Measurements from ENCODE around the gene SHMT2.
A peak's percentile ranks its signal among the peaks of the same experiment; 100 is the strongest.

Gene SHMT2

GRCh38 chr12:57241402-57242310 lies 12.1 kb downstream of the SHMT2 start:
- DNase-seq = no peak

- peak; percentile 69 for DNase-seq
These were observed 12.8 kb downstream of the SHMT2 start for GRCh38 chr12:57242329-57242690.

DNA sequence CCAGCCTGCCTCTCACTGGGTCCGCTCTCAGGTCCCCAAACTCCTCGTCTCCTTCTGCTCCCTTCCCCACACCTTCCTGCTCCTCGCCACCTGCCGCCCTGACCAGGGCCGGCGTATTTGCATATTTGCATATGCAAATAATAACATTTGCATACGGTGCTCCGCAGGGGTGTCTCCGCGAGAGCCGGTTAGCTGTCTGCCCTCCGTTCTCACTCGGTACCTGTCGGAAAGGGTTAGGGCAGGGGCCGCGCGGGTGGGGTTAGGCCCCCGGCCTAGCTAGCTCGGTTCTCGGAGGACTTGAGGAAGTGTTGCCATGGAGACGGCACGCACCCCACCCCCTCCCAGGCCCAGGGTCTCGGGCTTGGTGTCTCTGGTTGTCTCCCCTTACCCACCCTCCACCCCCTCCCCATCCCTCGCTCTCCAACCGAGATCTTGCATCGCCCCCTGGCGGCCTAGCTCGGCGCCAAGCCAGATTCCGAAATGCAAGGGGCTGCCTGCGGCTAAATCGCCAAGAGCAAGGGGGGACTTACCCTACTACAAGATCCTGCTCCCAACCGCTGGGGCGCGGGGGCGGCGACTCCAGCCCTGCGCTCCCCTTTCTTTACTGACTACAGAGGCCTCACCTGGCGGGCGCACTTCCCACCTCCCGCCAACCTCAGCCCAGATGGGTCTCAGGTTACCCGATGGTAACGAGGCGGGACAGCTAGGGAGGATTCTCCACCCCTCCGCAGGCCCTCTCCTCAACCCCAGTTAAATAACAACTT lies 13.4 kb downstream of the SHMT2 start:
- DNase-seq = peak; percentile 88

DNA sequence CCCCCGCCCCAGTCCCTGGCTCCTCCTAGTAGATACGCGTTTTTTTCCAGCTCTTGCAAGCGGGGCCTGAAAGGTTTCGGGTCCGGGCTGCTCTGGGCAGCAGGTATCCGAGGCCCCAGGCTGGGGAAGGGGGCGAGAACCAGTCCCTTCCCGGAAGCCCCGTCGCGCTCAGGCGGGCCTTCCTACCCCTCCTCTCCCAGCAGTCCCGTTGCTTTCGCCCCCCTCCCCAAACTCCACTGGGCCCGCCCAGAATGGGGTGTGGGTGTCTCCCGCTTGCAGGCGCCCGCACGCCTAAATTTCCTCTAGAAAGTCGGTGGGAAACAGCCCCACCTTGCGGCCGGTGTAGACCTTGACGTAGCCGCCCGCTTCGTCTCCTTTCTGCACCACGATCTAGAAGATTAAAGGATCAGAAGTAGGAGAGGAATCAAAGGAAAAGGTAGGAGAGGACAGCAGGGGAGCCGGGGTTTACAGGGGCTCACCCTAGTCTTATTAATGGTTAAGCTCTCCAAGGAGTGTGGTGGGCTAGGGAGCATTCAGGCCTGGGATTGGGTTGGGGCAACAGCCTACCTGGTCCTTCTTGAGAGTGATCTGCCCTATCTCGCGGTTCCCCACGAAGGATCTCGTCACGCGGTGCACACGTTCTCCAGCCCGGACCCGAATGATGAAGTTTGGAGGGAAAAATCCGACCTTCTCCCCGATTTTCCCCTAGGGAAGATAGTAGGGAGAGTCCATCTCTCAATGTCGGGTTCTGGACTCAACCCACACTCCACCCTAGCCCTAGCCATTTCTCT lies 14.2 kb downstream of the SHMT2 start:
- peak; percentile 92 for DNase-seq

DNA sequence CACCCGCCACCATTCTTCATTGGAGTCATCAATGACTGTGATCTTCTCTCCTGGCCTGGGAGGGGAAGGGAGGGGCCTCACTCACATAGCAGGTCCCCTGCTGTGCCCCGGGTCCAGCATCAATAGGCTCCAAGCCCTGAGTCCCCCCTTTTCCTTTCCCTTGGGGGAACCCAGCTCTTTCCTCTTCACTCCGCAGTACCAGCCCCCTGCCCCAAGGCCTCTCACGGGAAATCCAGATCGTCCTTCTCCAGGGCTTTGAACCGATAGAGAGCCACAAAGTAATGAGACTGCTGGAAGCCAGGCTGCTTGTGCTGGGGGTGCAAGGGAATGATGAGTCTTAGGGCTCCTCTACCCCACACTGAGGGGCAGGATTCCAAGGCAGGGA lies 14.8 kb downstream of the SHMT2 start:
- peak; percentile 56 for DNase-seq

DNA sequence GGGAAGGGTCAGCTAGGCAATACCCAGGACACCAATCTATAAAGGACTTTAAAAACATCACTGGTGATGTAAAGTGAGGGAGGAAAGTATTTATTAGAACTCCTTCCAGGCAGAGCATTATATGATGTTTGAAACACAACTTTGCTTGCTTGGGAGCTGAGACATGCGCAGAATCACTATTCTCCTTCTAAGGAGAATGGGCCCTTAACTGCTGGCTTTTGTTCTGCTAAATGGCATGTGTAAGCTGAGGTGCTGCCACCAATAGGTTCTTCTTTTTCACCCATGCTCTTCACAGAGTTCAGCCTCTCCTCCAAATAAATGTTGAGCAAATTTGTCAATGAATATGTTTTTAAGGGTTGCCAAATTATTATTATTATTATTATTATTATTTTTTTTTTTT lies 17.5 kb downstream of the SHMT2 start:
- no peak for DNase-seq

- DNase-seq = peak; percentile 41
These were observed 19.6 kb downstream of the SHMT2 start for GRCh38 chr12:57248934-57249742.

GRCh38 chr12:57250541-57250940 lies 21.0 kb downstream of the SHMT2 start:
- no peak for DNase-seq

DNA sequence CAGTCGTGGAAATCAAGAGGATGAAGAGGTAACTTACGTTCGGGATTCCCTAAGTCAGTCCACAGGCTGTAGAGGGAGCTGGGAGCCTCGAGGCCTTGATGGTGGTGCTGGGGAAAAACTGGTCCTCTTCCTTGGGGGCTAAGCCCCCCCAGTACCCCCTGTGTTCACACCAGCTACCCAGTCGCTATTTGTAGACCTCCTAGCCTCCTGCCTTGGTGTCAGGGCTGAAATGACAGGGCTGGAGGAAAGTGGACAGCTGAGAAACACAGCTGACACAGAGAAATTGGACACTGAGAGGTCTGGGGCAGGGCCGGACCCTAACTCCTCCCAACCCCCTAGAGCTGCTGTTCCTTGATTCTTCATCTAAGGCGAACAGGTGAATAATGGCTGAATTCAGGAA lies 21.4 kb downstream of the SHMT2 start, which contains the start of gene STAC3:
Gene STAC3, minus strand, starts transcription at position 232 of the 400 bp plus-strand sequence. CDS start 1,551 bp downstream, outside the sequence.
- no peak for DNase-seq

DNA sequence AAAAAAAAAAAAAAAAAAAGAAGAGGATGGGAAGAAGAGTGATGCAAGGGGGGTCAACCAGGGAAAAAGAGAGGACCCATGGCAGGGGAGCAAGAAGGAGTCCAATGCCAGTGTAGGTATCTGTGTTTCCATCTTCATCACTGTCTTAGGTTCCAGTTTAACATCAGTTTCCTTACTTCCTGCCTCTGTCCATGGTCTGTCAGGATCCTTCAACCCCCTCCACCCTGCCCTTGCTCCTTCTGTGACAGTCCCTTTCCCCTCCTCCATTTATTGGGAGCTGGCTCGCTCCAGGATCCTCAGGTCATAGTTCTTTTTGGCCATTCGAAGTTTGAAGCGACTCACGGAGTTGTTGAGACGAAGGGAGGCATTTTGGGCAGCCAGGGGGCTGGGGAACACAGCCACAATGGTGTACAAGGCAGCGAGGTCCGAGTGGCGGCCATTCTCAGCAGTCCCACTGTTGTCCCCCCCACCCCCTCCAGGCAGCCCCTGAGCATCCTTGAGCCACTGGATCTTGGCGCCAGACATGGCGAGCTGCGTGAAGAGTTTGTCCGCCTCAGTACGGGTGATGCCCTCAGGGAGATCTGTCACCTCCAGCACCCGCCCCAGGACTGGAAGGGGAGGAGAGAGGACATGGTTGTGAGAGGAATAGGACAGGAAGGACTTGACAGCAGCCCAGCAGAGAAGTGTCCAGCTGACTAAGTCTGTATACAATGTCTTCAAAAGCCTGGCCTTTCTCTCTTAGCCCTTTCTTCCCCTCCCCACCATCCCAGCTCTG lies 25.2 kb downstream of the SHMT2 start:
- no peak for DNase-seq

- DNase-seq = peak; percentile 24
These were observed 26.4 kb downstream of the SHMT2 start for GRCh38 chr12:57255916-57256315.

DNA sequence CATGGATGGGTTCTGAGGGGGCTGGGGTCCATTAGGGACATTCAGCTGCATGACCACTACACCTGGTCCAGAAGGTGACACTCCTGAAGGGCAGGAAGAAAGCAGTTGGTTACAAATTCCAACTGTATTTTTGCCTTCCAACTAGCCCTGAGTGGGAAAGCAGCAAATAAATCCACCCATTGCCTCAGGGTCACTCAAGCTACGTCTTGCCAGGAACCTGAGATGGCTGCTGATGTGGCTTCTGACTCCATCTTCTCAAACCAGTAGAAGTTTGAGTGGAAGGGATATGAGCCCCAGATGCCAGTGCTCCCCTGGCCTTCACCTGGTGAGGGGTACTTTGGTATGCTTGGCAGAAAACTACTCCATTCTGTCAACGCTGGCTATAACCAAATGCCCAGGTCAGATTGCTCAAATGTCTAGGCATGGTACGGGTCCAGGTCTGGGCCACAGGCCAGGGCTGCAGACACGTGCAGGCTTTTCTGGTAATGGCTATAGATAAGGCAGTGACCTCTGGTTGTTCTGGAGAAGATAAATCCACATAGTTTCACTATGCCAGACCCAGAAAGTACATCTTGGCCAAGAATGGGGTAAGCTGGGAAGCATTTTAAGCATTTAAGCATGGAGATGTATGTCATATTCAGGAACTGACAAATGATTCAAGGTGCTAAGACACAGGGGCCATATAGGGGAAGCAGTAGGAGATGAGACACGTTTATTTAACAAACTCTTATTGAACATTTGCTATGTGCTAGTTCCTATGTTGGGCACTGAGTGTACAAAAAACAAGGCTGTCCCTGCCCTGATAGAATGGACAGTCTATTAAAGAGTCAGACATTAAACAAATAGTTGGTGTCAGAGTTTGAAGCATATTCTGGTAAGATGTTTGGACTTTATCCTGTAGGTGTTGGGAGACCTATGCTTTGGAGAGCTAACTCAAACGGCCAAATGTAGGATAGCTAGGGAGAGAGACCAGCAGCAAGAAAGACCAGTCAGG lies 29.8 kb downstream of the SHMT2 start:
- no peak for DNase-seq

DNA sequence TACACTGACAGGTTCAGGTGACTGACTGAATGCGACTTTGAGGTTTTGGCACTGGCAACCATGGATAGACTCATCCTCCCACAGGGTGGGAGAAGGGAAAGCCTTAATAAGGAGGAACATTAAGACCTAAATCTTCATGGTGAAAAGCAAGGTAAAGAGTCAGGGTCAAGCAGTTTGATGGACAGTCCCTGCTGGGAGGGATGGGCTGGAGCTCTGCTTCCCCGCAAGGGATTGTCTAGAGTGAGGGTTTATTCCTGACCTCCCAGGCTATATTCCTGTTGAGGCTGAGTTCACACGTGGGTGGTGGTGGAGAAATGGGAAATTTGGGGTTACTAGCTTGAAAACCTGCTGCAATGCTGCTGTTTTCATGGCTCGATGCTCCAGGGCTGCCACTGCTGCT lies 30.9 kb downstream of the SHMT2 start:
- no peak for DNase-seq

- DNase-seq = no peak
These were observed 31.9 kb downstream of the SHMT2 start for GRCh38 chr12:57261428-57261865.

- DNase-seq = no peak
These were observed 32.8 kb downstream of the SHMT2 start for GRCh38 chr12:57262126-57262822.

DNA sequence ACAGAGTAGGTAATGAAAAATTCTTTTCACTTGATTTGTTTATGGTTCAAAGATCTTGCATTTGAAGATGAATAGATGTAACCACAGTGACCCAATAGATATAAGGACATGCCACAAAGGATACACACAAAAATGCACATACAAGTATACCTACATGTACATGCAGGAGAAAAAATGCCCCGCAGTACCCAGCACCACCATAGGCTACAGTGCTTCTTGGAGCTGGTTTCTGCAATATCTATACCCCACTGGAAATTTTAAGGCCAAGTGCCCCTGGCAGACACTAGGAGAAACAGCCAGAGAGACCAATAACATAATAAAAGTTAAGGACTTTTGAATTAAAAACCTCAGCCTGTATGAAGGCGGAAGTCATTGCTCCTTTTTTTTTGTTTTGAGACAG lies 33.6 kb downstream of the SHMT2 start:
- no peak for DNase-seq

DNA sequence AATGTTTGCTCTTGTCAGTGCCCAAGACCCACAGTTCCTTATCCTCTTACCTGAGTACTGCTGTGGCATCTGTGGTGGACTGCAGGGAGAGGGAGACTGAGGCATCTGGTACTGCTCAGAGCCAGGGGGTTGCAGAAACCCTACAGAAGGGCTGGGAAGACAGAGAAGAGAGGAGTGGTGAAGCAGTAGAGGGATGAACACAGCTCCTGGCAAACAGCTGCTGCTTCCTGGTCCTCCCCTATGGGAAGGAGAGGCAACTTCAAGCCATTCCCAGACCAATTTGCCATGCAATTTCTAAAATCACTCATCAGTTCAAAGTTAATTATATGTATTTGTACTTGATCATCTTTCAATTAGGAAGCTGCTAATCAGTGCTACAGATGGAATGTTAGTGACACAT lies 37.2 kb downstream of the SHMT2 start:
- no peak for DNase-seq

DNA sequence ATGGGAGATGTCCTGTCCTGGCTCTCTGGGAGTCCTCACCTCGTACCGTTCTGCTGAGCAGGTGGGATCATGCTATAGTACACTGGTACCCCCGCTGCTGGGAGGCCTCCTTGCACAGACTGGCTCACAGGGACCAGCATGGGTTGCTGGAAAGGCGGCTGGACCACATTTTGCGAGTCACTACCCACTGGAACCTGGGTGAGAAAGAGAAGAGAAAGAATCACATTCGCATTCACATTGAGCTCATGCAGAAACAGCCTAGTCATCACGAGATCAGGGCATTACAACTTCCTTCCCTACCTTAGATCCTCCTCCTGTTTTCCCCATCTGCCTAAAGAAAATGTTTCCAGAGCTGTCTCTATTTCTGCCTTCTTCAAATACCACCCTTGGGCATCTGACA lies 38.8 kb downstream of the SHMT2 start:
- no peak for DNase-seq

DNA sequence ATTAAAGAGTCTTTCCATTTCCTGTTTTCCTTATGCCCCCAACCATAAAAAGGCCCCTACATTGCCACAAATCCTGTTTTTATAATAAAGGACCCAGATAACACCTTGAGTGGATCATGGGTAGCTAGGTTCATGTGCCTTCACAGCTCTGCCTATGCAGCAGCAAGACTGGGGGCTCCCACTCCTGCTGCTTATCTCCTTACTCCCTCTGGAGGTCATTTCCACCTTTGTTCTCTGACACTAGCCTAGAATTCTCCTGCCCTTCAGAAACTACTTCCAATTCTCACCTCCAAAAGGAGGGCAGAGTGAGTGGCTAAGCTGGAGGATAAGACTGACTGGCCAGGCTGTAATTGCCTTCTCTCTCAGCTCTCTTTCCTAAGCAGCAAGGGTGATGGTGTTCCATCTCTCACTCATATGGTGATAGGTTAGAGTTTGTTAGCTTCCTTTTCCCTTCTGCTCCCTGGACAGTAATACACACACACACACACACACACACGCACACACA lies 41.5 kb downstream of the SHMT2 start:
- no peak for DNase-seq
